ENCODE measurements around the gene NT5M.

DNA sequence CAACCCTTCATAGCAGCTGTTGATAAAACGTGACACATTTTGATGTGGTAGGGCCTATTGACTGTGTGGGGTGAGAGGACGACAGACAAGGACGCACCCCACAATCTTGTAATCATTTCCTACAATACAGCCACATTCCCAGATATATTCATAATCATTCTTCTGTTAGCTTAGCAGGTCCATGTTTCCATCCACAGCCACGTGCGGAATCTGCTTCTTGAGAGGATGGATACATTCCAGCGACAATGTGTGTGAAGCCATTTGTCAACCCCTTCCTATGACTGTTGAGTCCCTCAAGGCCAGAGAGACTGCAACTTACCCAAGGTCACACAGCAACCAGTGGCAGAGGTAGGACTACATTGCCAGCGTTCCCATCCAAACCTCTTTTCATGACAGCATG, 13.5 kb upstream of the NT5M start:
- TF ChIP-seq TAF1 (IDR thresholded peaks at IDR 0.05; ENCODE audit: borderline replicate concordance, low read depth, low read length) (no peak), POLR2AphosphoS5 (IDR thresholded peaks at IDR 0.05; ENCODE audit: low read depth, low read length) (no peak), POLR2A (IDR thresholded peaks at IDR 0.05; ENCODE audit: low read depth, low read length) (no peak)
